GM23338 (cell line): Measurements from ENCODE around the gene KRT79. TPM values are rescaled to one million over a fixed set of nuclear protein-coding genes. Genes with fewer than 3 reads are reported as not detected.

ENCODE experiments used
- ATAC-seq: fragments of 200-7000 bp; cut with Tn5 transposase; 3 replicates; pipeline ENCODE4 v1.9.1; 2020
- DNase-seq: peaks from one replicate; pipeline ENCODE4 v3.0.0-alpha.2; 2015; ENCODE audit warnings: low spot score
- H2AFZ ChIP-seq: fragments of 200-600 bp; sonication (generic); 2 replicates; pipeline ENCODE4 v1.8.0; 2016; ENCODE audit warnings: antibody characterized with exemption, mild to moderate bottlenecking, moderate library complexity
- H3F3A ChIP-seq: fragments of 200-600 bp; sonication (generic); replicated peaks from 2 replicates; pipeline ENCODE4 v1.8.0; 2017; ENCODE audit warnings: antibody characterized with exemption, mixed run types, low read depth
- H3K27ac ChIP-seq: fragments of 200-600 bp; sonication (generic); 2 replicates; pipeline ENCODE4 v1.6.1; 2016; ENCODE audit warnings: low read depth
- H3K27me3 ChIP-seq: fragments of 200-600 bp; sonication (generic); 2 replicates; pipeline ENCODE4 v1.8.0; 2016; ENCODE audit warnings: mild to moderate bottlenecking, mixed run types, moderate library complexity; ENCODE audit not compliant: insufficient read depth
- H3K36me3 ChIP-seq: fragments of 200-600 bp; sonication (generic); 2 replicates; pipeline ENCODE4 v1.8.0; 2016; ENCODE audit warnings: mild to moderate bottlenecking; ENCODE audit not compliant: insufficient read depth
- H3K4me1 ChIP-seq: fragments of 200-600 bp; sonication (generic); 2 replicates; pipeline ENCODE4 v1.8.0; 2016; ENCODE audit warnings: mild to moderate bottlenecking, moderate library complexity; ENCODE audit not compliant: insufficient read depth
- H3K4me2 ChIP-seq: fragments of 200-600 bp; sonication (generic); 2 replicates; pipeline ENCODE4 v1.7.1; 2017; ENCODE audit warnings: mixed run types
- H3K4me3 ChIP-seq: fragments of 200-600 bp; sonication (generic); 2 replicates; pipeline ENCODE4 v1.6.1; 2016; ENCODE audit warnings: mixed run types
- H3K79me2 ChIP-seq: fragments of 200-600 bp; sonication (generic); replicated peaks from 2 replicates; pipeline ENCODE4 v1.8.0; 2017; ENCODE audit warnings: mild to moderate bottlenecking; ENCODE audit not compliant: insufficient read depth
- H3K9me2 ChIP-seq: fragments of 200-600 bp; sonication (generic); 2 replicates; pipeline ENCODE4 v1.8.0; 2017; ENCODE audit not compliant: insufficient read depth
- H4K20me1 ChIP-seq: fragments of 200-600 bp; sonication (generic); replicated peaks from 2 replicates; pipeline ENCODE4 v1.8.0; 2017; ENCODE audit warnings: mild to moderate bottlenecking; ENCODE audit not compliant: insufficient read depth
- H3K27ac Mint-ChIP-seq: 2 replicates; pipeline ENCODE4 v1.8.0; 2020; ENCODE audit warnings: inconsistent platforms, mild to moderate bottlenecking, moderate library complexity, mixed read lengths
- H3K27me3 Mint-ChIP-seq: 3 replicates; pipeline ENCODE4 v1.8.0; 2022; ENCODE audit warnings: low read depth, mild to moderate bottlenecking, moderate library complexity, mixed read lengths, inconsistent platforms; ENCODE audit not compliant: insufficient read depth, poor library complexity
- H3K36me3 Mint-ChIP-seq: 3 replicates; pipeline ENCODE4 v1.8.0; 2021; ENCODE audit warnings: low read depth, mild to moderate bottlenecking, inconsistent platforms, moderate library complexity, mixed read lengths
- H3K4me1 Mint-ChIP-seq: 3 replicates; pipeline ENCODE4 v1.8.0; 2020; ENCODE audit warnings: mild to moderate bottlenecking, inconsistent platforms, mixed read lengths
- H3K4me3 Mint-ChIP-seq: 3 replicates; pipeline ENCODE4 v1.8.0; 2021; ENCODE audit warnings: moderate library complexity, mild to moderate bottlenecking, inconsistent platforms, mixed read lengths
- H3K9me3 Mint-ChIP-seq: 3 replicates; pipeline ENCODE4 v1.8.0; 2020; ENCODE audit warnings: moderate library complexity, mild to moderate bottlenecking, inconsistent platforms, mixed read lengths
- CREB1 ChIP-seq: fragments of 250-450 bp; sonication (Bioruptor Pico); IDR thresholded peaks from 2 replicates; pipeline ENCODE4 v1.5.0; 2020; ENCODE audit warnings: low read depth, mild to moderate bottlenecking, moderate library complexity
- EZH2 ChIP-seq: fragments of 200-600 bp; sonication (generic); IDR thresholded peaks from one replicate; pipeline ENCODE4 v1.8.0; 2017; ENCODE audit warnings: antibody characterized with exemption, mild to moderate bottlenecking, low read depth; ENCODE audit not compliant: unreplicated experiment
- EZH2phosphoT487 ChIP-seq: fragments of 200-600 bp; sonication (generic); IDR thresholded peaks from one replicate; pipeline ENCODE4 v1.8.1; 2018; ENCODE audit warnings: antibody characterized with exemption; ENCODE audit not compliant: unreplicated experiment
- POLR2AphosphoS5 ChIP-seq: IDR thresholded peaks from 2 replicates; pipeline ENCODE4 v1.6.1; 2016; ENCODE audit warnings: antibody characterized with exemption, low read depth
- STAT1 ChIP-seq: IDR thresholded peaks from one replicate; pipeline ENCODE4 v1.6.1; 2016; ENCODE audit warnings: antibody characterized with exemption; ENCODE audit not compliant: unreplicated experiment
- ZNF114 ChIP-seq: fragments of 250-450 bp; sonication (Bioruptor Pico); IDR thresholded peaks from 2 replicates; pipeline ENCODE4 v1.5.0; 2020; ENCODE audit warnings: mild to moderate bottlenecking, moderate library complexity
- ZNF331 ChIP-seq: fragments of 250-450 bp; sonication (Bioruptor Pico); IDR thresholded peaks from 2 replicates; pipeline ENCODE4 v1.5.0; 2020; ENCODE audit warnings: low read depth, mild to moderate bottlenecking, moderate library complexity
- polyA plus RNA-seq: library from polyadenylated mRNA; unstranded; fragments of >200 nt; fragmentation: Nextera tagmentation; extraction: Ambion mirVana; gene quantifications from 2 replicates; pipeline ENCODE4 v1.2.1, GENCODE V29; 2016
- total RNA-seq: library from RNA; depleted of rRNA; stranded (reverse); fragments of >200 nt; shearing (Covaris generic); gene quantifications from 2 replicates; pipeline ENCODE4 v1.2.3, GENCODE V29; 2014
- TF ChIP-seq, protein P1 (sequence below): IDR thresholded peaks from one replicate; pipeline ENCODE4 v1.6.1; 2018; ENCODE audit warnings: antibody characterized with exemption; ENCODE audit not compliant: unreplicated experiment
- TF ChIP-seq, protein P2 (sequence below), 2 experiments: fragments of 200-600 bp in 1 of 2; sonication (generic) in 1 of 2; conservative IDR thresholded peaks; 2 replicates each; pipeline versions ENCODE4 v1.5.1 to v1.6.1; 2016 to 2017; ENCODE audit warnings: antibody characterized with exemption in 2 of 2, low read depth in 2 of 2, mild to moderate bottlenecking in 2 of 2, moderate library complexity in 1 of 2
- TF ChIP-seq, protein P3 (sequence below): IDR thresholded peaks from 2 replicates; pipeline ENCODE4 v1.6.1; 2016; ENCODE audit warnings: antibody characterized with exemption

KRT79 gene
- total and polyA plus RNA-seq, 2 experiments from 2014 or later = 0.21 TPM; not detected in 1

DNA sequence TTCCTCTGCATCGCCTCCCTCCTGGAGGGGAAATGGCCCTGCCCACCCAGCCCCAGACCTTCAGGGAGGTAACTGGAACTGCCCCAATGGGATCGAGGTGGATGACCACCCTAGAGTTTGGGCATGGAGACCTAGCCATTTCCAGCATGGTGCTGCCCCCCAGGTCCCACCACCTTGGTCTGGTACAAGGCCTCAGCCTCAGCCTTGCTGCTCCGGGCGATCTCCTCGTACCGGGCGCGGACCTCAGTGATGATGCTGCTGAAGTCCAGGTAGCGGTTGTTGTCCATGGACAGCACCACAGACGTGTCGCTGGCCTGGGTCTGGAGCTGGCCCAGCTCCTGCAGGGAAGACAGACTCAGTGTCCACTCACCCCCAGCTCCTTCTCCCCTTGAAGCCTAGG is 10.3 kb upstream of the KRT79 start:
- Histone ChIP-seq H3K4me2 (no peak overlapping the region), H3K79me2 (no peaks in the 10 kb centered on the region), H3K4me3 (no peak overlapping the region), H3K9me2 (0 out of 2 replicates have a peak, but pooled peaks cover 2% of the 10 kb centered on the region), H3F3A (no peaks in the 10 kb centered on the region), H3K4me1 (no peaks in the 10 kb centered on the region), H3K27me3 (no peaks in the 10 kb centered on the region), H3K36me3 (no peaks in the 10 kb centered on the region), H2AFZ (no peak overlapping the region), H3K27ac (no peak overlapping the region), H4K20me1 (no peaks in the 10 kb centered on the region; the same call in 1 of the 2 replicates)
- ATAC-seq (no peak), DNase-seq (no peak)
- H3K9me3 Mint-ChIP-seq = no peaks in the 10 kb centered on the region; the same call in 1 of the 3 replicates
- H3K4me1 Mint-ChIP-seq = no peaks in the 10 kb centered on the region
- TF ChIP-seq, protein P1, sequence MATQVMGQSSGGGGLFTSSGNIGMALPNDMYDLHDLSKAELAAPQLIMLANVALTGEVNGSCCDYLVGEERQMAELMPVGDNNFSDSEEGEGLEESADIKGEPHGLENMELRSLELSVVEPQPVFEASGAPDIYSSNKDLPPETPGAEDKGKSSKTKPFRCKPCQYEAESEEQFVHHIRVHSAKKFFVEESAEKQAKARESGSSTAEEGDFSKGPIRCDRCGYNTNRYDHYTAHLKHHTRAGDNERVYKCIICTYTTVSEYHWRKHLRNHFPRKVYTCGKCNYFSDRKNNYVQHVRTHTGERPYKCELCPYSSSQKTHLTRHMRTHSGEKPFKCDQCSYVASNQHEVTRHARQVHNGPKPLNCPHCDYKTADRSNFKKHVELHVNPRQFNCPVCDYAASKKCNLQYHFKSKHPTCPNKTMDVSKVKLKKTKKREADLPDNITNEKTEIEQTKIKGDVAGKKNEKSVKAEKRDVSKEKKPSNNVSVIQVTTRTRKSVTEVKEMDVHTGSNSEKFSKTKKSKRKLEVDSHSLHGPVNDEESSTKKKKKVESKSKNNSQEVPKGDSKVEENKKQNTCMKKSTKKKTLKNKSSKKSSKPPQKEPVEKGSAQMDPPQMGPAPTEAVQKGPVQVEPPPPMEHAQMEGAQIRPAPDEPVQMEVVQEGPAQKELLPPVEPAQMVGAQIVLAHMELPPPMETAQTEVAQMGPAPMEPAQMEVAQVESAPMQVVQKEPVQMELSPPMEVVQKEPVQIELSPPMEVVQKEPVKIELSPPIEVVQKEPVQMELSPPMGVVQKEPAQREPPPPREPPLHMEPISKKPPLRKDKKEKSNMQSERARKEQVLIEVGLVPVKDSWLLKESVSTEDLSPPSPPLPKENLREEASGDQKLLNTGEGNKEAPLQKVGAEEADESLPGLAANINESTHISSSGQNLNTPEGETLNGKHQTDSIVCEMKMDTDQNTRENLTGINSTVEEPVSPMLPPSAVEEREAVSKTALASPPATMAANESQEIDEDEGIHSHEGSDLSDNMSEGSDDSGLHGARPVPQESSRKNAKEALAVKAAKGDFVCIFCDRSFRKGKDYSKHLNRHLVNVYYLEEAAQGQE = no peak
- TF ChIP-seq POLR2AphosphoS5 (no peak), CREB1 (no peak), EZH2phosphoT487 (no peak)
- TF ChIP-seq, protein P2, sequence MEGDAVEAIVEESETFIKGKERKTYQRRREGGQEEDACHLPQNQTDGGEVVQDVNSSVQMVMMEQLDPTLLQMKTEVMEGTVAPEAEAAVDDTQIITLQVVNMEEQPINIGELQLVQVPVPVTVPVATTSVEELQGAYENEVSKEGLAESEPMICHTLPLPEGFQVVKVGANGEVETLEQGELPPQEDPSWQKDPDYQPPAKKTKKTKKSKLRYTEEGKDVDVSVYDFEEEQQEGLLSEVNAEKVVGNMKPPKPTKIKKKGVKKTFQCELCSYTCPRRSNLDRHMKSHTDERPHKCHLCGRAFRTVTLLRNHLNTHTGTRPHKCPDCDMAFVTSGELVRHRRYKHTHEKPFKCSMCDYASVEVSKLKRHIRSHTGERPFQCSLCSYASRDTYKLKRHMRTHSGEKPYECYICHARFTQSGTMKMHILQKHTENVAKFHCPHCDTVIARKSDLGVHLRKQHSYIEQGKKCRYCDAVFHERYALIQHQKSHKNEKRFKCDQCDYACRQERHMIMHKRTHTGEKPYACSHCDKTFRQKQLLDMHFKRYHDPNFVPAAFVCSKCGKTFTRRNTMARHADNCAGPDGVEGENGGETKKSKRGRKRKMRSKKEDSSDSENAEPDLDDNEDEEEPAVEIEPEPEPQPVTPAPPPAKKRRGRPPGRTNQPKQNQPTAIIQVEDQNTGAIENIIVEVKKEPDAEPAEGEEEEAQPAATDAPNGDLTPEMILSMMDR (conservative IDR thresholded peaks at IDR 0.05; ENCODE audit: low read depth in 2 of 2) = no peak
- H3K4me3 Mint-ChIP-seq = no peak overlapping the region
- peaks cover 2% of the 10 kb centered on the region for H3K27me3 Mint-ChIP-seq
- H3K36me3 Mint-ChIP-seq = no peaks in the 10 kb centered on the region
- H3K27ac Mint-ChIP-seq = no peak overlapping the region

DNA sequence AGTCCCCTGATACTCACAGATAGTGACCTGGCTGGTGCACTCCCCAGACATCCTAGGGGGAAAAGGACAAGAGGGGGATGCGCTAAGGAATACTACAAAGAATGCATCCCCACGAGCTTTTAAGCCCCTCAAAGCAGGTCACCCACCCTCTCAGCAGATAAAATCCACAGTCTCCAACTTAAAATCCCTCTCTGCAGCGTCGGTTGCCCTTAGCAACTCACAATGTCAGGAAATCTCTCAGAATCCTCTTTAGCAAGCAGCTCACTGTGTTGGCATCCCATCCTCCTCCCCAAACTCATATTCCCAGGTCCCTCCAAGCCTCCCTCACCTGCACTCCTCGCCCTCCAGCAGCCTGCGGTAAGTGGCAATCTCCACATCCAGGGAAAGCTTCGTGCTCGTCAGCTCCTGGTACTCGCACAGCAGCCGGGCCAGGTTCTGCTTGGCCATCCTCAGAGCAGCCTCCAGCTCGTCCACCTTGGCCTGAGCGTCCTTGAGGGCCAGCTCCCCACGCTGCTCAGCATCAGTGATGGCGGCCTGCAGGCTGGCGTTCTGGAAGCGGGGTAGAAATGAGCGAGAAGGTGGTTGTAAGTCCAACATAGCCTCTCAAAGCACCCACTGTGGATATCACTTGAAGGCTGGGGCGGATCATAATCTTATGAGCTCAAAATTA is 5.5 kb upstream of the KRT79 start:
- Histone ChIP-seq H4K20me1 (no peaks in the 10 kb centered on the region), H3K9me2 (no peaks in the 10 kb centered on the region), H3K27me3 (no peaks in the 10 kb centered on the region), H3K4me3 (no peak overlapping the region), H3F3A (no peaks in the 10 kb centered on the region), H2AFZ (no peak overlapping the region), H3K36me3 (no peaks in the 10 kb centered on the region), H3K4me1 (no peaks in the 10 kb centered on the region), H3K4me2 (no peak overlapping the region), H3K27ac (no peak overlapping the region), H3K79me2 (no peaks in the 10 kb centered on the region)
- H3K9me3 Mint-ChIP-seq = no peaks in the 10 kb centered on the region
- no peaks in the 10 kb centered on the region for H3K36me3 Mint-ChIP-seq
- no peaks in the 10 kb centered on the region for H3K4me1 Mint-ChIP-seq
- no peak for DNase-seq
- ATAC-seq = no peak
- H3K4me3 Mint-ChIP-seq = no peak overlapping the region
- no peak overlapping the region for H3K27ac Mint-ChIP-seq
- H3K27me3 Mint-ChIP-seq = peaks cover 6% of the 10 kb centered on the region
- TF ChIP-seq STAT1 = no peak
- TF ChIP-seq, protein P2 (conservative IDR thresholded peaks at IDR 0.05; ENCODE audit: low read depth in 2 of 2) = no peak
- TF ChIP-seq ZNF331 (CRISPR knock-in tag) = no peak
- no peak for TF ChIP-seq EZH2
- TF ChIP-seq CREB1 = no peak
- no peak for TF ChIP-seq POLR2AphosphoS5
- TF ChIP-seq ZNF114 (CRISPR knock-in tag) = no peak
- TF ChIP-seq, protein P1 = no peak
- TF ChIP-seq, protein P3, sequence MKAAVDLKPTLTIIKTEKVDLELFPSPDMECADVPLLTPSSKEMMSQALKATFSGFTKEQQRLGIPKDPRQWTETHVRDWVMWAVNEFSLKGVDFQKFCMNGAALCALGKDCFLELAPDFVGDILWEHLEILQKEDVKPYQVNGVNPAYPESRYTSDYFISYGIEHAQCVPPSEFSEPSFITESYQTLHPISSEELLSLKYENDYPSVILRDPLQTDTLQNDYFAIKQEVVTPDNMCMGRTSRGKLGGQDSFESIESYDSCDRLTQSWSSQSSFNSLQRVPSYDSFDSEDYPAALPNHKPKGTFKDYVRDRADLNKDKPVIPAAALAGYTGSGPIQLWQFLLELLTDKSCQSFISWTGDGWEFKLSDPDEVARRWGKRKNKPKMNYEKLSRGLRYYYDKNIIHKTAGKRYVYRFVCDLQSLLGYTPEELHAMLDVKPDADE = no peak
